Measurements from ENCODE around the gene DTHD1. TPM values are rescaled to one million over a fixed set of nuclear protein-coding genes. Genes with fewer than 3 reads are reported as not detected.

DTHD1 gene
- total RNA-seq, 4 donors from 2014 or later: 0.20 to 0.60 (median 0.42) TPM; not detected in 1

- no peak for DNase-seq (ENCODE audit: low spot score in 2 of 2)
- H3K9me3 ChIP-seq: no peaks in the 10 kb centered on the region
- no peaks in the 10 kb centered on the region for H3K27me3 ChIP-seq
- peaks cover 0 to 4% (median 0%) of the 10 kb centered on the region in 4 donors for H3K4me1 ChIP-seq
- no peak overlapping the region for H3K4me3 ChIP-seq
- TF ChIP-seq CTCF (IDR thresholded peaks at IDR 0.05) (no peak), POLR2A (IDR thresholded peaks at IDR 0.05) (no peak)
- H3K36me3 ChIP-seq: no peaks in the 10 kb centered on the region
- H3K27ac ChIP-seq: no peak overlapping the region
Observed at GRCh38 chr4:36313301-36313700, 31.9 kb downstream of the DTHD1 start.

GRCh38 chr4:36313703-36314102, 32.3 kb downstream of the DTHD1 start:
- TF ChIP-seq CTCF (IDR thresholded peaks at IDR 0.05) (no peak), POLR2A (IDR thresholded peaks at IDR 0.05) (no peak), EP300 (IDR thresholded peaks at IDR 0.05) (no peak)
- Histone ChIP-seq H3K4me1 (peaks cover 0 to 4% (median 0%) of the 10 kb centered on the region in 4 donors), H3K27ac (no peak overlapping the region), H3K4me3 (no peak overlapping the region), H3K36me3 (no peaks in the 10 kb centered on the region), H3K27me3 (no peaks in the 10 kb centered on the region), H3K9me3 (no peaks in the 10 kb centered on the region)
- DNase-seq (ENCODE audit: low spot score in 2 of 2): no peak
- WGBS, 2 donors: 66 to 70% methylated on average over 1 of the region's 1 CpG

- no peaks in the 10 kb centered on the region for H3K36me3 ChIP-seq
- H3K27ac ChIP-seq: no peak overlapping the region
- no peaks in the 10 kb centered on the region for H3K27me3 ChIP-seq
- H3K4me3 ChIP-seq: no peak overlapping the region
- H3K9me3 ChIP-seq: no peaks in the 10 kb centered on the region
- no peak for DNase-seq (ENCODE audit: low spot score in 2 of 2)
- TF ChIP-seq POLR2A (IDR thresholded peaks at IDR 0.05) (no peak), EP300 (IDR thresholded peaks at IDR 0.05) (no peak), CTCF (IDR thresholded peaks at IDR 0.05) (no peak)
- peaks cover 0 to 4% (median 0%) of the 10 kb centered on the region in 4 donors for H3K4me1 ChIP-seq
Observed at GRCh38 chr4:36316607-36317006, 35.2 kb downstream of the DTHD1 start.

GRCh38 chr4:36317721-36318120, 36.3 kb downstream of the DTHD1 start:
- no peaks in the 10 kb centered on the region for H3K27me3 ChIP-seq

More at GRCh38 chr4:36317721-36318120, 36.3 kb downstream of the DTHD1 start:
- 44 to 53% methylated on average over 1 of the region's 1 CpG for WGBS, 2 donors
- Histone ChIP-seq H3K27ac (no peak overlapping the region), H3K4me3 (no peak overlapping the region), H3K9me3 (no peaks in the 10 kb centered on the region), H3K36me3 (no peaks in the 10 kb centered on the region), H3K4me1 (peaks cover 0 to 4% (median 0%) of the 10 kb centered on the region in 4 donors)
- no peak for TF ChIP-seq POLR2A (IDR thresholded peaks at IDR 0.05)
- TF ChIP-seq CTCF (IDR thresholded peaks at IDR 0.05): no peak
- TF ChIP-seq EP300 (IDR thresholded peaks at IDR 0.05): no peak
- DNase-seq (ENCODE audit: low spot score in 2 of 2): no peak
